Erythroblast (primary cell): ENCODE data around the gene RDH16.
A peak's percentile ranks its signal among the peaks of the same experiment; 100 is the strongest.
"Not testable (repeated sequence)": the region's sequence is repeated elsewhere in the genome, so short reads cannot be mapped to it uniquely, and the experiment has no call there.

Experiments
- DNase-seq, 2 experiments: peaks; one replicate each; lab custom pipeline; 2025; lab: John Stamatoyannopoulos, UW
- GATA1 ChIP-seq: IDR thresholded peaks from 2 replicates; pipeline ENCODE4 v1.6.1; 2011; ENCODE audit warnings: low read depth, mild to moderate bottlenecking, control low read depth, low read length, moderate library complexity
- POLR2A ChIP-seq: IDR thresholded peaks from 2 replicates; pipeline ENCODE4 v1.6.1; 2011; ENCODE audit warnings: mild to moderate bottlenecking, low read length

RDH16 gene

DNA sequence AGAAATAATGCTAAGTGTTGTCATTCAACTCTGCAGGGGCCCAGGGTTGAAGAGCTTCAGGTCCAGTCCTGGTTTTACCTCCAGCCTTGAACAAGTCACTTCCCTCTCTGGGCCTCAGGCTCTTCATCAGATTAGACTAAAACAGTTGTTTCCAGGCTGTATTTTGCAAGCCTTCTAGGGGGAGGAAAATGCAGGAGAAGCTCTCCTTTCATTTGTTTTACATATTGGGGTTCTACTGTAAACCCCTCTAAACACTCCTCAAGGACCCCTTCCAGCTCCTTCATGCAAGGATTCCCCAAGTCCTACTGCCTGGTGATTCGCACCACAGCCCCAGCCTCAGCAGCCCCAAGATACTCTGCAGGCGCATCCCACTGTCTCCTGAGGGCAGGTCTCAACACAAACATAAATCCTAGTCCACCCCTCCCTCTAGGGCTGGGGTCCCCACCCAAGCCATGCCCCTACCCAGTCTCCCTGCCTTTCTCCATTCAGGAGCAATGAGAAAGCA is 25.9 kb downstream of the RDH16 start:
- peak; percentile 92 to 93 for DNase-seq
- TF ChIP-seq POLR2A, result peak; percentile 33
- no peak for TF ChIP-seq GATA1

- TF ChIP-seq GATA1 (no peak), POLR2A (no peak)
These were observed 27.2 kb downstream of the RDH16 start for GRCh38 chr12:56930241-56930640.

DNA sequence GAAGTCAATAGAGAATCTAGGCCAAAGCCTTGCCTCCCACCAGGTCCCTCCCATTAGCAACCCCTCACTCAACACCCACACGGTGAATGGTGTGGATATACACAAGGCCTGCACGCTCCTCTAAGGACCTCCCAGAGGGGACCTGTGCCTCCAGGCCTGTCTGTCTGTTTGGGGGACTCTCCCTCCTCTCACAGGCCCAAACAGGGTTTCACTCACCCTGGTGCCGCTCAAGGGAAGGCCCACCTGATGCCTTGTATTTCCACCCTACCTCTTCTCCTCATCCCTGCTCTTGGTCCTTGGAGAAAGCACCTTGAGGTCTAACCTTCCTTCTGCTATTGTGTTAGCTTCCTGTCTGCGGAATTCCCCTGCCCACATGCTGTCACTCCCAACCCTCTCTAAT is 27.6 kb downstream of the RDH16 start:
- TF ChIP-seq POLR2A (no peak), GATA1 (no peak)
- no peak for DNase-seq

More at GRCh38 chr12:56930241-56930640, 27.2 kb downstream of the RDH16 start:
- no peak for DNase-seq

DNA sequence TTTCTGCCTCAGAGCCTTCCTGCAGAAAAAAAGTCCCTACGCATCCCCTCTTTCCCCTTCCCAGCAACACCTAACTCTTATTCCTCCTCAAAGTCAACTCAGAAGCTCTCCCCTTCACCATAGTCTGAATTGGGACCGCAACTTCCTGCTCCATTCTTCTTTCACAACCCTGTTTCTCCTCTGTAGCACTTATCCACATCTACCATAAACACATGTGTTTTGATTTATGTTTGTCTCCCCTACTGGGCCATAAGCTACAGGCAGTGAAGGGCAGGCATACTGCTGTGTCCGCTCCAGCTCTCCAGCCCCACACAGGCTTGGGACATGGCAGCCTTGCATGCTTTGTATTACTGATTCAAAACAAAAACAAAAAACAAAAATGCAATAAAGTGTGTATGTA is 29.1 kb downstream of the RDH16 start:
- no peak for DNase-seq
- TF ChIP-seq GATA1 (no peak), POLR2A (no peak)

DNA sequence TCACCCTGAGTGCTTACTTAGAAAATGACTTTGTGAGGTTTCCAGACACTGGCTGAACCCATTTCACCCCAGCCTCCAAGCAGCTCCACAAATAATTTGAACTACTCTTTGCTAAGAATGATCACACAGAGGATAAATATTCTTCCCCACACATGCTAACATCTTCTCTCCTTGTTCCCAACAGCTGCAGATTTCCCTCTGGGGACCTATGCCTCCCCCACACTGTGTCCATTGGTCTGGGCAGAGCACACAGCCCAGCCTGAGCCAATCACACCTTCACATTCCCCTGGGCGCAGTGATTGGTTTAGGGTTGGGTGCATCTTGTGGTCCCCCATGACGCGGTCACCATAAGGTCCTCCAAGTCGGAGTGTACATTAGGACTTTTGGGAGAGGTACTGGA is 30.1 kb downstream of the RDH16 start:
- TF ChIP-seq POLR2A (no peak), GATA1 (no peak)
- DNase-seq, result no peak

DNA sequence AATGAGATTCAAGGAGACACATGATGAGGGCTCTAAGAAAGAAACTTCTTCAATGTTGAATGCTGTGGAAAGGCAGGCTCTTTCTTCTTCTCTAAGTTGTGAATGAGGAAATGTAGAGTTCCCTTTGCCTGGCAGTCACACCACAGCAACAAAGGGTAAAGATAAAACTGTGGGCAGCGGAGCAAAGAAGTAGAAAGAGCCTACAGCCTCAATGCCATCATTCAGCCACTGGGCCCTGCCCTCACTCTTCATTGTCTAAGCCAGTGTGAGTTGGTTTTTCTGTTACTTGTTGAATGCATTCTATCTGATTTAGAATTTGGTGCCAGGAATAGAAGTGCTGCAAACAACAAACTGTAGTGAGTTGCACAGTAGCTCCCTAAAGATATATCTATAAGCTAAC is 35.4 kb downstream of the RDH16 start:
- TF ChIP-seq GATA1, result no peak
- no peak for TF ChIP-seq POLR2A
- DNase-seq, result no peak

DNA sequence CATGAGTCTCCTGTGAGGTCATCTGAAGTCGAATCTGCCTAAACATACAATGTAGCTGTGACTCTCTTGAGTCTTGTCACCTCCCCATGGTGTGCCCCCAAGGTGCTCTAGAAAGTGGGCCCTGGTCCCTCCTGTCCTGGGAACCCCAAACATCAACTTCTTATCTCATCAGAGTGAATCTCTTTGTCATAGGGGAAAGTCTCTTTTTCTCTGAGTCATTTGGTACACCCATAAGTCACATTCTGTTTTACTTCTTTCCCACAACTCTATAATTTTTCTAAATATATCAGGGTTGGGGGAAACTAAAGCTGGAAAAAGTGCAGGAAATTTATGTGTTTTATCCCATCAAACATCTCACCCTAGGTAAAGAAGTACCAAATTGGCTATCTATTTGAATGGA is 36.1 kb downstream of the RDH16 start:
- no peak for DNase-seq
- TF ChIP-seq GATA1, result no peak

DNA sequence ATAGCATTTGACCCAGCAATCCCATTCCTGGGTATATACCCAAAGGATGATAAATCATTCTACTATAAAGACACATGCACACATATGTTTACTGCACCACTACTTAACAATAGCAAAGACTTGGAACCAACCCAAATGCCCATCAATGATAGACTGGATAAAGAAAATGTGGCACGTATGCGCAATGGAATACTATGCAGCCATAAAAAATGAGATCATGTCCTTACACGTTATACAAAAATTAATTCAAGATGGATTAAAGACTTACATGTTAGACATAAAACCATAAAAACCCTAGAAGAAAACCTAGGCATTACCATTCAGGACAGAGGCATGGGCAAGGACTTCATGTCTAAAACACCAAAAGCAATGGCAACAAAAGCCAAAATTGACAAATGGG is 39.3 kb downstream of the RDH16 start:
- not testable (repeated sequence) for DNase-seq

DNA sequence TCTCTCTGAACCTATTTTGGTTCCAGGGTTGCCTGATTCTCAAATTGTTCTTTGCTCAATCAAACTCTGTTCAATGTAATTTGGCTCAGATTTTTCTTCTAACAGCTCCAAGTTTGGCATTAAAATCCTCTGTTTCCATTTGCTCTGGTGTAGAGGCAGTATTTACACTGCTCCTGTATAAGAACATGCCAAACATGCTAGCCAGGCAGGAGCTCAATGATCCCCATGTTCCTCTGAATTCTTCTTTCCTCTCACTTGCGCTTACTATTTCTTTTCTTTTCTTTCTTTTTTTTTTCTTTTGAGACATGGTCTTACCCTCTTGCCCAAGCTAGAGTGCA is 40.4 kb downstream of the RDH16 start:
- TF ChIP-seq GATA1 (no peak), POLR2A (no peak)
- DNase-seq, result no peak

DNA sequence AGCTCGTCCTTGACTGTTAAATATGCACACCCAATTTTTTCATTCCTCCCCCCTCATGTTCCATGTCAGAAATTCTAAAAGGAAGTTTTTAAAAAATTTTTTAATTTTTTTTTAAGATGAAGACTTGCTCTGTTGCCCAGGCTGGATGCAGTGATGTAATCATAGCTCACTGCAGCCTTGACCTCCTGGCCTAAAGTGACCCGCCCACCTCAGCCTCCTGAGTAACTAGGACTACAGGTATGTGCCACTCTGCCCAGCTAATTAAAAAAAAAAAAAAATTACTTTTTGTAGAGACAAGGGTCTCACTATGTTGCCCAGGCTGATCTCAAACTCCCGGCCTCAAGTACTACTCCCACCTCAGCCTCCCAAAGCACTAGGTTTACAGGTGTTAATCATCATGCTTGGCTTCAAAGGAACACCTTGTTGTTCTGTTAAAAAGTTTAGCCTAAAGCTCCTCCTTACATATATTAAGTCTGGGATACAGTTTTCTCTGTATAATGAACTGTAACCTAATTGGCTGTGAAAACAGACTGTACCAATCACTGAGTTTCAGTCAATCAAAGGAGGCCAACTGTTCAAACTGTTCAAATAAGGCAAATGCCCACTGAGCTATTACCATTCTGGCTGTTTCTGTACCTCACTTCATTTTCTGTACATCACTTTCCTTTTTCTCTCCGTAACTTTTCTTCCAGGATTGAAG is 41.0 kb downstream of the RDH16 start:
- DNase-seq, result no peak
- TF ChIP-seq POLR2A, result no peak
- no peak for TF ChIP-seq GATA1

DNA sequence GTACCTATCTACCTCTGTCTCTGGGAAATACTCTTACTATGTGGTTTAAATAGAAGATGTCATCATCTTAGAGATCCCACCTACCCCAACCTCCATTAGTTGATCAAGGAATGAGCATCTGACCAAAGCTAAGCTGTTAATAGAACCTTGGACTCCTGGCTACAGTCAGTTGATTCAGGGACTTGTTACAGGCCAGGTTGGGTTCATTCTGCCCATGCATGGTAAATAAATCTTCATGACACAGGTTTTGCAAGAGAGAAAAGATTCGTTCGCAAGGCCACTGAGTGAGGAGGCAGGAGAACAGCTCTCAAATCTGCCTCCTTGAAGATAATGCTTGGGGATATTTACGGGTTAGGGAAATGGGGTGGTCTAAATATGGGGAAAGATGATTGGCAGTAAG is 42.7 kb downstream of the RDH16 start:
- no peak for DNase-seq
- TF ChIP-seq GATA1, result no peak
- no peak for TF ChIP-seq POLR2A

DNA sequence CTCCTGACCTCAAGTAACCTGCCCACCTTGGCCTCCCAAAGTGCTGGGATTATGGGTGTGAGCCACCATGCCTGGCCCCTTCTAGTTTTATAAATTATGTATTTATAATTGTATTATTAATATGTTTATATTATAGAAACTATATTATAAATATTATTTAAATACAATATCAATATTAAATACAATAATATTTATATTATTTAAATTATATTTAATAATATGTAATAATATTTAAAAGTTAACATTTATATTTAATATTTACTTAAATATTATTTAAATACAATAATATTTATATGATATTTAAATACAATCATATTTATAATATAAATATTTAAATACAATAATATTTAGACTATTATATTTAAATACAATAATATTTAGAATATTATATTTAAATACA is 43.2 kb downstream of the RDH16 start:
- no peak for DNase-seq
- TF ChIP-seq GATA1 (no peak), POLR2A (no peak)

DNA sequence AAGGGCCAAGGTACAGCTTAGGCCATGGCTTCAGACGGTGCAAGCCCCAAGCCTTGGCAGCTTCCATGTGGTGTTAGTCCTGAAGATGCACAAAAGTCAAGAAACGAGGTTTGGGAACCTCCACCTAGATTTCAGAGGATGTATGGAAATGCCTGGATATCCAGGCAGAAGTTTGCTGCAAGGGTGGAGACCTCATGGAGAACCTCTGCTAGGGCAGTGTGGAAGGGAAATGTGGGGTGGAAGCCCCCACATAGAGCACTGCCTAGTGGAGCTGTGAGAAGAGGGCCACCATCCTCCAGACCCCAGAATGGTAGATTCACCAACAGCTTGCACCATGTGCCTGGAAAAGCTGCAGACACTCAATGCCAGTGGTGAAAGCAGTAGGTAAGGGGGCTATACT is 48.0 kb downstream of the RDH16 start:
- not testable (repeated sequence) for DNase-seq

GRCh38 chr12:56908136-56908535 is 49.3 kb downstream of the RDH16 start:
- TF ChIP-seq GATA1 (no peak), POLR2A (no peak)
- no peak for DNase-seq

- DNase-seq, result no peak
- TF ChIP-seq GATA1 (no peak), POLR2A (no peak)
These were observed 51.6 kb downstream of the RDH16 start for GRCh38 chr12:56905852-56906251.

- TF ChIP-seq POLR2A (no peak), GATA1 (no peak)
- DNase-seq, result no peak
These were observed 54.0 kb downstream of the RDH16 start for GRCh38 chr12:56903374-56903773.
